B cell (primary cell): ENCODE results near the gene VWA5B1. TPM values are rescaled to one million over a fixed set of nuclear protein-coding genes. Genes with fewer than 3 reads are reported as not detected.
A peak's percentile ranks its signal among the peaks of the same experiment; 100 is the strongest.

Source experiments
- ATAC-seq: fragments of 200-7000 bp; cut with Tn5 transposase; one replicate; pipeline ENCODE4 v1.10.0; 2021; ENCODE audit warnings: low read depth, mild to moderate bottlenecking, moderate number of reproducible peaks, moderate library complexity
- CTCF ChIA-PET: fragments of 350-600 bp; sonication (Branson Sonifier 250); formaldehyde crosslinking; loops from one replicate; lab custom pipeline; 2021; ENCODE audit warnings: antibody characterized with exemption, inconsistent platforms; lab: Charles Lee
- POLR2A ChIA-PET: fragments of 350-600 bp; sonication (Branson Sonifier 250); formaldehyde crosslinking; loops from one replicate; lab custom pipeline; 2021; ENCODE audit warnings: antibody characterized with exemption; lab: Charles Lee
- DNase-seq: peaks from one replicate; pipeline ENCODE4 v3.0.0; 2013
- H2AFZ ChIP-seq: 2 replicates; pipeline ENCODE4 v1.6.1; 2012; ENCODE audit warnings: mild to moderate bottlenecking, low read depth, low read length; ENCODE audit not compliant: insufficient read depth, poor library complexity, severe bottlenecking
- H3K27ac ChIP-seq, 2 donors: 1 replicate in 1 of 2; 2 replicates in 1 of 2; pipeline ENCODE4 v1.5.1; 2012 to 2013; ENCODE audit warnings: low read length in 2 of 2, mild to moderate bottlenecking in 2 of 2, moderate library complexity in 1 of 2
- H3K27me3 ChIP-seq, 4 experiments: fragments of 200-600 bp in 1 of 4; sonication (generic) in 1 of 4; replicated peaks in 1 of 4; 1 replicate in 2 of 4; 2 replicates in 2 of 4; pipeline versions ENCODE4 v1.6.1 to v1.7.0; 2013 to 2016; ENCODE audit warnings: low read length in 3 of 4, mild to moderate bottlenecking in 2 of 4, mixed read lengths in 1 of 4, moderate library complexity in 1 of 4; ENCODE audit not compliant: insufficient read depth in 4 of 4, control insufficient read depth in 3 of 4; ENCODE audit errors: control extremely low read depth in 1 of 4
- H3K36me3 ChIP-seq, 2 experiments: replicated peaks in 1 of 2; 1 replicate in 1 of 2; 2 replicates in 1 of 2; pipeline versions ENCODE4 v1.6.1 to v1.7.1; 2013; ENCODE audit warnings: low read length in 1 of 2; ENCODE audit not compliant: insufficient read depth in 2 of 2, control insufficient read depth in 1 of 2; ENCODE audit errors: control extremely low read depth in 1 of 2, extremely low read depth in 1 of 2
- H3K4me1 ChIP-seq, 2 donors: fragments of 200-600 bp in 1 of 2; sonication (generic) in 1 of 2; 1 replicate in 1 of 2; 2 replicates in 1 of 2; pipeline versions ENCODE4 v1.5.1 to v1.6.1; 2013 to 2017; ENCODE audit warnings: low read length in 2 of 2; ENCODE audit not compliant: control insufficient read depth in 2 of 2, insufficient read depth in 2 of 2
- H3K4me2 ChIP-seq: replicated peaks from 2 replicates; pipeline ENCODE3; 2012; ENCODE audit warnings: mild to moderate bottlenecking, low read depth, low read length; ENCODE audit not compliant: poor library complexity, severe bottlenecking
- H3K4me3 ChIP-seq, 5 experiments: fragments of 200-600 bp in 1 of 5; sonication (generic) in 1 of 5; 1 replicate in 3 of 5; 2 replicates in 2 of 5; pipeline versions ENCODE4 v1.5.1 to v1.7.0; 2011 to 2016; ENCODE audit warnings: low read length in 4 of 5, mild to moderate bottlenecking in 4 of 5, low read depth in 2 of 5, control low read depth in 1 of 5, moderate library complexity in 1 of 5; ENCODE audit not compliant: insufficient read depth in 1 of 5; ENCODE audit errors: control extremely low read depth in 1 of 5, extremely low read depth in 1 of 5
- H3K79me2 ChIP-seq: fragments of 200-600 bp; sonication (generic); one replicate; pipeline ENCODE4 v1.6.0; 2016; ENCODE audit warnings: low read length; ENCODE audit not compliant: control insufficient read depth, insufficient read depth
- H3K9ac ChIP-seq: fragments of 200-600 bp; sonication (generic); 2 replicates; pipeline ENCODE4 v1.6.1; 2017; ENCODE audit warnings: mild to moderate bottlenecking, low read length, moderate library complexity
- H3K9me3 ChIP-seq, 3 donors: one replicate each; pipeline versions ENCODE4 v1.6.1 to v1.7.1; 2013; ENCODE audit warnings: low read length in 2 of 3; ENCODE audit not compliant: control insufficient read depth in 2 of 3, insufficient read depth in 1 of 3; ENCODE audit errors: control extremely low read depth in 1 of 3
- H4K20me1 ChIP-seq: 2 replicates; pipeline ENCODE4 v1.6.0; 2012; ENCODE audit warnings: mild to moderate bottlenecking, low read length; ENCODE audit not compliant: insufficient read depth, control insufficient read depth, poor library complexity, severe bottlenecking
- H3K27ac Mint-ChIP-seq: one replicate; pipeline ENCODE4 v1.8.0; 2021; ENCODE audit warnings: mixed read lengths
- H3K27me3 Mint-ChIP-seq: one replicate; pipeline ENCODE4 v1.8.0; 2021; ENCODE audit warnings: mixed read lengths
- H3K4me1 Mint-ChIP-seq: one replicate; pipeline ENCODE4 v1.8.0; 2021; ENCODE audit warnings: mixed read lengths
- H3K4me3 Mint-ChIP-seq: one replicate; pipeline ENCODE4 v1.8.0; 2021; ENCODE audit warnings: mixed read lengths
- H3K9me3 Mint-ChIP-seq: one replicate; pipeline ENCODE4 v1.8.0; 2022; ENCODE audit warnings: mixed read lengths; ENCODE audit not compliant: insufficient read depth
- EZH2 ChIP-seq: IDR thresholded peaks from 2 replicates; pipeline ENCODE4 v1.6.1; 2012; ENCODE audit warnings: borderline replicate concordance, low read depth, mild to moderate bottlenecking, moderate library complexity, low read length; ENCODE audit not compliant: insufficient read depth, poor library complexity, severe bottlenecking
- WGBS: methylation state at CpG from one replicate; pipeline ENCODE4 v1.1.5; 2013; ENCODE audit warnings: missing lambda C conversion rate; ENCODE audit not compliant: insufficient coverage; 5-methylcytosine and 5-hydroxymethylcytosine counted together
- intact Hi-C: fragments of 100-400 bp; cut with micrococcal nuclease; formaldehyde crosslinking; loops from one replicate; pipeline ENCODE4 v1.10.0; 2022
- polyA plus RNA-seq: library from polyadenylated mRNA; depleted of rRNA; stranded (reverse); fragments of >200 nt; gene quantifications from 2 replicates; pipeline ENCODE4 v1.2.3, GENCODE V29; 2012
- total RNA-seq, 2 donors: library from RNA; stranded (reverse); fragments of 120-200 nt in 1 of 2; gene quantifications; 1 replicate in 1 of 2; 2 replicates in 1 of 2; pipeline versions ENCODE4 v1.2.3 to v1.2.4, GENCODE V29; 2013 to 2022
- TF ChIP-seq, protein P1 (sequence below): fragments of 200-600 bp; IDR thresholded peaks from one replicate; pipeline ENCODE4 v1.8.0; 2022; ENCODE audit warnings: antibody characterized with exemption, mild to moderate bottlenecking

VWA5B1 gene
- total and polyA plus RNA-seq, 2 donors (not counting 1 experiment from before 2014, with no cell fraction given): not detected

DNA sequence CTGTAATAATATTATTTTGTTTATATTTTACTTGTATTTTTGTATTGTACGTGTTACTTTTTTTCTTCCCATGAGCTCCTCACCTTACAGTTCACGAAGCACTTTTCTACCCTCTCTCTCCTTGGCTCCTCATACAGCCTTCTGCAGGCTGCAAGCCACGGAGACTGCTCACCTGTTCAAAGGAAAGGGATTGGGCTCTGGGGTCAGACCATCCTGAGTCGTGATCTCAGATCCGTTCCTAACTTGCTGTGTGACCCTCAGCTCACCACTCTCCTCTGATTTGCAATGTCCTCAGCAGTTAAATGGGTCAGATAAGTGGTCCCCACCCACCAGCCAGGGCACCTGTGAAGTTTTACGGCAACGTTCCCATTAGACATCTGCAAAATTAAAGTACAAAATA, 54.1 kb downstream of the VWA5B1 start:
- ChIA-PET CTCF (no interaction called here), POLR2A (no interaction called here)
- Histone ChIP-seq H3K9ac (no peak overlapping the region), H3K27me3 (peaks cover 0 to 29% (median 11%) of the 10 kb centered on the region in 4 experiments), H3K27ac (no peak overlapping the region), H4K20me1 (no peaks in the 10 kb centered on the region), H3K36me3 (no peaks in the 10 kb centered on the region), H3K4me2 (no peak overlapping the region), H3K4me3 (no peak overlapping the region), H3K4me1 (peaks cover 10 to 11% of the 10 kb centered on the region in 2 donors), H3K79me2 (no peaks in the 10 kb centered on the region), H2AFZ (no peak overlapping the region), H3K9me3 (peaks cover 0 to 17% (median 10%) of the 10 kb centered on the region in 3 donors)
- Mint-ChIP-seq H3K9me3 (peaks cover 2% of the 10 kb centered on the region), H3K27me3 (peaks cover 20% of the 10 kb centered on the region), H3K27ac (no peak overlapping the region), H3K4me1 (peaks cover 6% of the 10 kb centered on the region), H3K4me3 (peak overlapping the region; percentile 7)
- 35% methylated on average over 3 of the region's 7 CpGs for WGBS
- DNase-seq (no peak), ATAC-seq (no peak)
- intact Hi-C loops: no loop called here
- TF ChIP-seq, protein P1, sequence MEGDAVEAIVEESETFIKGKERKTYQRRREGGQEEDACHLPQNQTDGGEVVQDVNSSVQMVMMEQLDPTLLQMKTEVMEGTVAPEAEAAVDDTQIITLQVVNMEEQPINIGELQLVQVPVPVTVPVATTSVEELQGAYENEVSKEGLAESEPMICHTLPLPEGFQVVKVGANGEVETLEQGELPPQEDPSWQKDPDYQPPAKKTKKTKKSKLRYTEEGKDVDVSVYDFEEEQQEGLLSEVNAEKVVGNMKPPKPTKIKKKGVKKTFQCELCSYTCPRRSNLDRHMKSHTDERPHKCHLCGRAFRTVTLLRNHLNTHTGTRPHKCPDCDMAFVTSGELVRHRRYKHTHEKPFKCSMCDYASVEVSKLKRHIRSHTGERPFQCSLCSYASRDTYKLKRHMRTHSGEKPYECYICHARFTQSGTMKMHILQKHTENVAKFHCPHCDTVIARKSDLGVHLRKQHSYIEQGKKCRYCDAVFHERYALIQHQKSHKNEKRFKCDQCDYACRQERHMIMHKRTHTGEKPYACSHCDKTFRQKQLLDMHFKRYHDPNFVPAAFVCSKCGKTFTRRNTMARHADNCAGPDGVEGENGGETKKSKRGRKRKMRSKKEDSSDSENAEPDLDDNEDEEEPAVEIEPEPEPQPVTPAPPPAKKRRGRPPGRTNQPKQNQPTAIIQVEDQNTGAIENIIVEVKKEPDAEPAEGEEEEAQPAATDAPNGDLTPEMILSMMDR: no peak
- TF ChIP-seq EZH2: no peak

DNA sequence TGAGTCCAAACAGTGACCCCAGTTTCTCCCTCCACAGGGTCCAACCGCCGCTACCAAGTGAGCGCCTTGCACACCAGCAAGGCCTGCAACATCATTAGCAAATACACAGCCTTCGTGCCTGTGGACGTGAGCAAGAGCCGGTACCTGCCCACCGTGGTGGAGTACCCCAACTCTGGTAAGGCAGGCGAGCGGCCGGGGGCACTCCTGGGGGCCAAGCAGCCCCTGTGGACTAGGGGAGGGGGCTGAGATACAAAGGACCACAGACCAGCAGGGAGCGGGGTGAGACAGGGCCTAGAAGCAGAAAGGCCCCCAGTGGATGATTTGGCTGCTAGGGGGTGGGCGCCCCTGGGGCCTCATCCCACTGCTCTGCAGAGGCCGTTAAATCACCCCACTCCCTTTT, 54.7 kb downstream of the VWA5B1 start:
- Histone ChIP-seq H3K9me3 (peaks cover 0 to 19% (median 10%) of the 10 kb centered on the region in 3 donors), H3K36me3 (no peaks in the 10 kb centered on the region), H2AFZ (no peak overlapping the region), H3K9ac (no peak overlapping the region), H3K4me1 (peaks cover 10 to 11% of the 10 kb centered on the region in 2 donors), H3K4me3 (no peak overlapping the region), H3K27me3 (peaks cover 0 to 29% (median 11%) of the 10 kb centered on the region in 4 experiments), H3K79me2 (no peaks in the 10 kb centered on the region), H3K4me2 (no peak overlapping the region), H3K27ac (no peak overlapping the region), H4K20me1 (no peaks in the 10 kb centered on the region)
- no peak overlapping the region for H3K4me3 Mint-ChIP-seq
- peaks cover 20% of the 10 kb centered on the region for H3K27me3 Mint-ChIP-seq
- TF ChIP-seq, protein P1: no peak
- no peak for TF ChIP-seq EZH2
- no peak overlapping the region for H3K27ac Mint-ChIP-seq
- 85% methylated on average over 8 of the region's 13 CpGs for WGBS
- CTCF ChIA-PET: no interaction called here
- no peak for DNase-seq
- POLR2A ChIA-PET: no interaction called here
- H3K9me3 Mint-ChIP-seq: peaks cover 2% of the 10 kb centered on the region
- intact Hi-C loops: no loop called here
- no peak for ATAC-seq
- H3K4me1 Mint-ChIP-seq: peaks cover 6% of the 10 kb centered on the region
